ENCODE data around the gene SLC38A1. TPM values are rescaled to one million over a fixed set of nuclear protein-coding genes. Genes with fewer than 3 reads are reported as not detected.

SLC38A1 gene
- total RNA-seq, 1 donor from 2014 or later, result 232 TPM

DNA sequence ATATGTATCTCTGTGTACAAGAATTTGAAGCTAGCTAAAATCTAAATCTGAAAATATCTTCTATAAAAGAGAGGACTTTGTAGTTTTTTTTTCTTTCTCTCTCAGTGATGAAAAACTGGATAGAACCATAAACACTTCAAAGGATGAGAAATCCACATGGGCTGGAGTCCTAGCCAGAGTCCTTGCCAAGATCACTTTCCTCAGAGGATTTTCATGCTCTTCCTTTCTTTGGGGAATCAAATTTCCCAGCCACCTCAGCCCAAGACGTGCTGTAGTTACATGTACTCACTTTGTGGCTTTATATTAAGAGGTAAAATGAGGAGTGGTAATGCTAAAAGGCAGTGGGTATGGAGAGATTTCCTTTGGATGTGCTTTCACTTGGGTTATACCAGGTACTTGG lies 110.3 kb downstream of the SLC38A1 start:
- Mint-ChIP-seq H3K9me3 (ENCODE audit: unreplicated experiment) (no peaks in the 10 kb centered on the region), H3K4me3 (ENCODE audit: unreplicated experiment) (no peak overlapping the region), H3K27me3 (ENCODE audit: unreplicated experiment) (no peaks in the 10 kb centered on the region), H3K36me3 (ENCODE audit: unreplicated experiment) (peaks cover 9% of the 10 kb centered on the region), H3K4me1 (ENCODE audit: low read depth, unreplicated experiment) (peaks cover 2% of the 10 kb centered on the region), H3K27ac (ENCODE audit: unreplicated experiment) (no peak overlapping the region)
- TF ChIP-seq CTCF (IDR thresholded peaks at IDR 0.05; ENCODE audit: partially characterized antibody, unreplicated experiment), result no peak
- no peak for DNase-seq

- H3K36me3 Mint-ChIP-seq (ENCODE audit: unreplicated experiment), result peaks cover 9% of the 10 kb centered on the region
- DNase-seq, result no peak
- H3K4me3 Mint-ChIP-seq (ENCODE audit: unreplicated experiment), result no peak overlapping the region
- H3K4me1 Mint-ChIP-seq (ENCODE audit: low read depth, unreplicated experiment), result no peaks in the 10 kb centered on the region
- H3K27me3 Mint-ChIP-seq (ENCODE audit: unreplicated experiment), result no peaks in the 10 kb centered on the region
- no peak overlapping the region for H3K27ac Mint-ChIP-seq (ENCODE audit: unreplicated experiment)
- H3K9me3 Mint-ChIP-seq (ENCODE audit: unreplicated experiment), result no peaks in the 10 kb centered on the region
- TF ChIP-seq CTCF (IDR thresholded peaks at IDR 0.05; ENCODE audit: partially characterized antibody, unreplicated experiment), result no peak
These were observed 114.4 kb downstream of the SLC38A1 start for GRCh38 chr12:46154221-46154985.

GRCh38 chr12:46153268-46153872 lies 115.5 kb downstream of the SLC38A1 start:
- no peak overlapping the region for H3K27ac Mint-ChIP-seq (ENCODE audit: unreplicated experiment)
- no peaks in the 10 kb centered on the region for H3K9me3 Mint-ChIP-seq (ENCODE audit: unreplicated experiment)
- TF ChIP-seq CTCF (IDR thresholded peaks at IDR 0.05; ENCODE audit: partially characterized antibody, unreplicated experiment), result peak; percentile 71
- peaks cover 9% of the 10 kb centered on the region for H3K36me3 Mint-ChIP-seq (ENCODE audit: unreplicated experiment)
- DNase-seq, result no peak
- no peaks in the 10 kb centered on the region for H3K4me1 Mint-ChIP-seq (ENCODE audit: low read depth, unreplicated experiment)
- no peak overlapping the region for H3K4me3 Mint-ChIP-seq (ENCODE audit: unreplicated experiment)
- no peaks in the 10 kb centered on the region for H3K27me3 Mint-ChIP-seq (ENCODE audit: unreplicated experiment)

- no peaks in the 10 kb centered on the region for H3K27me3 Mint-ChIP-seq (ENCODE audit: unreplicated experiment)
These were observed 116.4 kb downstream of the SLC38A1 start for GRCh38 chr12:46152456-46152855.

More at GRCh38 chr12:46152456-46152855, 116.4 kb downstream of the SLC38A1 start:
- TF ChIP-seq CTCF (IDR thresholded peaks at IDR 0.05; ENCODE audit: partially characterized antibody, unreplicated experiment), result no peak
- no peak overlapping the region for H3K27ac Mint-ChIP-seq (ENCODE audit: unreplicated experiment)
- no peak for DNase-seq
- no peaks in the 10 kb centered on the region for H3K4me1 Mint-ChIP-seq (ENCODE audit: low read depth, unreplicated experiment)
- peaks cover 9% of the 10 kb centered on the region for H3K36me3 Mint-ChIP-seq (ENCODE audit: unreplicated experiment)
- H3K4me3 Mint-ChIP-seq (ENCODE audit: unreplicated experiment), result no peak overlapping the region
- no peaks in the 10 kb centered on the region for H3K9me3 Mint-ChIP-seq (ENCODE audit: unreplicated experiment)

Data from glutamatergic neuron (in vitro differentiated cells).